ENCODE results near the gene MVB12B.

DNA sequence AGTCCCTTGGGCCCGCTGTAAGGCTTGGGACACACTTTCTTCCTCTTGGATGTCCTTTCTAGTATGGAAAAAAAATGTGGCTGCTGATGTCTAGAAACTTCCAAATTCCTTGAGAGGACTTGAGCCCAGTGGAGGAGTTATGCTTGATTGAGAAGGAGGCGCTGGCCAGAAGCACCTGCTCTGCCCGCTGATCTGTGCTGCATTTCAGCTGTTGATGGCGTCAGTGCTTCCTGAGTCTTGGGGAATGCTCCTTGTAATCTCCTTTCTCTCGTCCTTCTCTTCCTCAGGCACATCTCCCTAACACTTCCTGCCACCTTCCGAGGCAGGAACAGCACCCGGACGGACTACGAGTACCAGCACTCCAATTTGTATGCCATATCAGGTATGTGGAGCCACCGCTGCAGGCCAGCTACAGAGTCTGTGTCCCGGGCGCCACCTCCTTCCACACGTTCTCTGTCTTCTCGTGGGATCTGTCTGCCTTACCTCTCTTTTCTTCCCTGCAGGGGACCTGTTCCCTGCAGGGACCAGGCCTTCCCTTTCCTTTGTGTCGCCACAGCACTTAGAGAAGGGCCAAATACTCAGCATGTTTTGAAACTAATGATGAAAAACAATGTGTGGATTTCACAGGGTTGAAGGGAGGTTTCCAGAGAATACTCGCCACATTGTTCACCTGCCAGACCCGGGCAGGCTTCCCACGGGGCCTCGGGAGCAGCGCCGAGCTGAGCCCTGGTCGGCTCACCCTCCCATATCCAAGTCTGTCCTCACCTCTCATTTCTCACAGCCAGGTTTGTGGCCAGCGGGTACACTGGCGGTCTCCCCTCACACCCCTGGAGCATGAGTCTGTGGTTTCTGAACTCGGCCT is 95.2 kb downstream of the MVB12B start:
- TF ChIP-seq SIN3A (IDR thresholded peaks at IDR 0.05; ENCODE audit: borderline replicate concordance, insufficient read depth, low read length) (no peak), TAF1 (IDR thresholded peaks at IDR 0.05; ENCODE audit: borderline replicate concordance, insufficient read depth, low read length) (no peak), POLR2AphosphoS5 (IDR thresholded peaks at IDR 0.05; ENCODE audit: low read depth, low read length) (no peak), FOXP2 (optimal IDR thresholded peaks at IDR 0.05; ENCODE audit: borderline replicate concordance, extremely low read depth, extremely low read length, insufficient read depth) (no peak)
- TF ChIP-seq, protein P1, sequence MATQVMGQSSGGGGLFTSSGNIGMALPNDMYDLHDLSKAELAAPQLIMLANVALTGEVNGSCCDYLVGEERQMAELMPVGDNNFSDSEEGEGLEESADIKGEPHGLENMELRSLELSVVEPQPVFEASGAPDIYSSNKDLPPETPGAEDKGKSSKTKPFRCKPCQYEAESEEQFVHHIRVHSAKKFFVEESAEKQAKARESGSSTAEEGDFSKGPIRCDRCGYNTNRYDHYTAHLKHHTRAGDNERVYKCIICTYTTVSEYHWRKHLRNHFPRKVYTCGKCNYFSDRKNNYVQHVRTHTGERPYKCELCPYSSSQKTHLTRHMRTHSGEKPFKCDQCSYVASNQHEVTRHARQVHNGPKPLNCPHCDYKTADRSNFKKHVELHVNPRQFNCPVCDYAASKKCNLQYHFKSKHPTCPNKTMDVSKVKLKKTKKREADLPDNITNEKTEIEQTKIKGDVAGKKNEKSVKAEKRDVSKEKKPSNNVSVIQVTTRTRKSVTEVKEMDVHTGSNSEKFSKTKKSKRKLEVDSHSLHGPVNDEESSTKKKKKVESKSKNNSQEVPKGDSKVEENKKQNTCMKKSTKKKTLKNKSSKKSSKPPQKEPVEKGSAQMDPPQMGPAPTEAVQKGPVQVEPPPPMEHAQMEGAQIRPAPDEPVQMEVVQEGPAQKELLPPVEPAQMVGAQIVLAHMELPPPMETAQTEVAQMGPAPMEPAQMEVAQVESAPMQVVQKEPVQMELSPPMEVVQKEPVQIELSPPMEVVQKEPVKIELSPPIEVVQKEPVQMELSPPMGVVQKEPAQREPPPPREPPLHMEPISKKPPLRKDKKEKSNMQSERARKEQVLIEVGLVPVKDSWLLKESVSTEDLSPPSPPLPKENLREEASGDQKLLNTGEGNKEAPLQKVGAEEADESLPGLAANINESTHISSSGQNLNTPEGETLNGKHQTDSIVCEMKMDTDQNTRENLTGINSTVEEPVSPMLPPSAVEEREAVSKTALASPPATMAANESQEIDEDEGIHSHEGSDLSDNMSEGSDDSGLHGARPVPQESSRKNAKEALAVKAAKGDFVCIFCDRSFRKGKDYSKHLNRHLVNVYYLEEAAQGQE (IDR thresholded peaks at IDR 0.05; ENCODE audit: insufficient read depth in 1 of 2, low read depth in 2 of 2, low read length in 2 of 2), result no peak

Measured in PFSK-1 (cell line).